ENCODE results near the gene TNFAIP8L2.
"Not testable (repeated sequence)": the region's sequence is repeated elsewhere in the genome, so short reads cannot be mapped to it uniquely, and the experiment has no call there.

Gene TNFAIP8L2

GRCh38 chr1:151199873-151200581 is 43.6 kb downstream of the TNFAIP8L2 start:
- peak overlapping the region; percentile 76 for H3K4me2 ChIP-seq (ENCODE audit: low read length, poor library complexity, severe bottlenecking)
- no peak overlapping the region for H3K18ac ChIP-seq (ENCODE audit: low read depth in 1 of 2, low read length in 2 of 2)
- H2BK120ac ChIP-seq (ENCODE audit: low read depth, low read length): no peak overlapping the region
- peak overlapping the region; percentile 60 to 92 for H3K4me3 ChIP-seq (ENCODE audit: insufficient read depth in 1 of 2, low read depth in 1 of 2, low read length in 2 of 2)
- peak overlapping the region; percentile 95 for H3K9ac ChIP-seq (ENCODE audit: low read length)
- H2AFZ ChIP-seq (ENCODE audit: low read depth, low read length): no peak overlapping the region
- no peak overlapping the region for H4K91ac ChIP-seq (ENCODE audit: low read length)
- no peak overlapping the region for H3K4ac ChIP-seq (ENCODE audit: low read depth in 1 of 2, low read length in 2 of 2)
- peak overlapping the region; percentile 99 for H3K27ac ChIP-seq (ENCODE audit: low read length, poor library complexity, severe bottlenecking)
- no peak overlapping the region for H2BK15ac ChIP-seq (ENCODE audit: low read depth, poor library complexity, severe bottlenecking)
- H3K79me1 ChIP-seq (replicated peaks; ENCODE audit: low read length, poor library complexity, severe bottlenecking): peaks cover 7% of the 10 kb centered on the region
- H2BK12ac ChIP-seq (ENCODE audit: low read length in 2 of 2): no peak overlapping the region
- H3K23ac ChIP-seq (ENCODE audit: low read length in 2 of 2): no peak overlapping the region
- H2BK5ac ChIP-seq (ENCODE audit: low read depth, low read length, poor library complexity, severe bottlenecking): no peak overlapping the region
- H3K36me3 ChIP-seq (ENCODE audit: control insufficient read depth in 1 of 2, insufficient read depth in 2 of 2, low read depth in 1 of 2, low read length in 2 of 2): peaks cover 15 to 30% of the 10 kb centered on the region in 2 experiments
- no peak overlapping the region for H4K8ac ChIP-seq (ENCODE audit: low read length)
- H2AK5ac ChIP-seq (ENCODE audit: low read length, severe bottlenecking): peak overlapping the region; percentile 93
- DNase-seq: peak; percentile 80
- H3K27me3 ChIP-seq (ENCODE audit: control insufficient read depth in 1 of 2, insufficient read depth in 1 of 2, low read length in 2 of 2): no peaks in the 10 kb centered on the region
- WGBS: 0% methylated on average over 7 of the region's 11 CpGs
- no peak overlapping the region for H3K14ac ChIP-seq (ENCODE audit: low read length in 2 of 2)
- peaks cover 12% of the 10 kb centered on the region for H3K4me1 ChIP-seq (ENCODE audit: control insufficient read depth, insufficient read depth, low read depth, low read length)
- no peaks in the 10 kb centered on the region for H3K9me3 ChIP-seq (ENCODE audit: control insufficient read depth, low read length)

GRCh38 chr1:151205381-151205965 is 49.0 kb downstream of the TNFAIP8L2 start:
- not testable (repeated sequence) for H3K23ac ChIP-seq (ENCODE audit: low read length in 2 of 2); H3K18ac ChIP-seq (ENCODE audit: low read depth in 1 of 2, low read length in 2 of 2); H2AFZ ChIP-seq (ENCODE audit: low read depth, low read length); H3K27me3 ChIP-seq (ENCODE audit: control insufficient read depth in 1 of 2, insufficient read depth in 1 of 2, low read length in 2 of 2); H4K91ac ChIP-seq (ENCODE audit: low read length); H3K4me3 ChIP-seq (ENCODE audit: insufficient read depth in 1 of 2, low read depth in 1 of 2, low read length in 2 of 2); H3K79me1 ChIP-seq (replicated peaks; ENCODE audit: low read length, poor library complexity, severe bottlenecking); H2BK5ac ChIP-seq (ENCODE audit: low read depth, low read length, poor library complexity, severe bottlenecking); H3K4me1 ChIP-seq (ENCODE audit: control insufficient read depth, insufficient read depth, low read depth, low read length); H2BK120ac ChIP-seq (ENCODE audit: low read depth, low read length); H3K4ac ChIP-seq (ENCODE audit: low read depth in 1 of 2, low read length in 2 of 2); H3K9ac ChIP-seq (ENCODE audit: low read length); H3K14ac ChIP-seq (ENCODE audit: low read length in 2 of 2); DNase-seq; H2AK5ac ChIP-seq (ENCODE audit: low read length, severe bottlenecking); H2BK12ac ChIP-seq (ENCODE audit: low read length in 2 of 2); H2BK15ac ChIP-seq (ENCODE audit: low read depth, poor library complexity, severe bottlenecking); H4K8ac ChIP-seq (ENCODE audit: low read length); H3K4me2 ChIP-seq (ENCODE audit: low read length, poor library complexity, severe bottlenecking); H3K27ac ChIP-seq (ENCODE audit: low read length, poor library complexity, severe bottlenecking); H3K9me3 ChIP-seq (ENCODE audit: control insufficient read depth, low read length)
- H3K36me3 ChIP-seq (ENCODE audit: control insufficient read depth in 1 of 2, insufficient read depth in 2 of 2, low read depth in 1 of 2, low read length in 2 of 2): peaks cover 57 to 71% of the 10 kb centered on the region in 2 experiments
- 98% methylated on average over 12 of the region's 12 CpGs for WGBS

Measured in mesenchymal stem cell (in vitro differentiated cells and primary cell).